Astrocyte (in vitro differentiated cells and primary cell): ENCODE measurements around the gene CHD9NB.

ENCODE experiments used
- CTCF ChIP-seq: IDR thresholded peaks from 2 replicates; pipeline ENCODE4 v1.5.1; 2011; ENCODE audit warnings: low read depth, mild to moderate bottlenecking, inconsistent platforms, low read length, moderate library complexity; ENCODE audit not compliant: insufficient read depth
- EZH2 ChIP-seq: IDR thresholded peaks from 2 replicates; pipeline ENCODE4 v1.6.1; 2012; ENCODE audit warnings: mild to moderate bottlenecking, low read length, inconsistent platforms; ENCODE audit not compliant: insufficient read depth

GRCh38 chr16:53022374-53022773 is 30.3 kb downstream of the CHD9NB start:
- TF ChIP-seq CTCF (peak; percentile 63), EZH2 (no peak)
